CD4-positive, alpha-beta T cell treated with Interleukin-1 beta for 1 hour (primary cell): Measurements from ENCODE around the gene PATL2.
A peak's percentile ranks its signal among the peaks of the same experiment; 100 is the strongest.
"Not testable (repeated sequence)": the region's sequence is repeated elsewhere in the genome, so short reads cannot be mapped to it uniquely, and the experiment has no call there.

ENCODE experiments used
- DNase-seq, 2 donors: peaks; one replicate each; pipeline ENCODE4 v3.0.0-alpha.2; 2020 to 2022

PATL2 gene

DNA sequence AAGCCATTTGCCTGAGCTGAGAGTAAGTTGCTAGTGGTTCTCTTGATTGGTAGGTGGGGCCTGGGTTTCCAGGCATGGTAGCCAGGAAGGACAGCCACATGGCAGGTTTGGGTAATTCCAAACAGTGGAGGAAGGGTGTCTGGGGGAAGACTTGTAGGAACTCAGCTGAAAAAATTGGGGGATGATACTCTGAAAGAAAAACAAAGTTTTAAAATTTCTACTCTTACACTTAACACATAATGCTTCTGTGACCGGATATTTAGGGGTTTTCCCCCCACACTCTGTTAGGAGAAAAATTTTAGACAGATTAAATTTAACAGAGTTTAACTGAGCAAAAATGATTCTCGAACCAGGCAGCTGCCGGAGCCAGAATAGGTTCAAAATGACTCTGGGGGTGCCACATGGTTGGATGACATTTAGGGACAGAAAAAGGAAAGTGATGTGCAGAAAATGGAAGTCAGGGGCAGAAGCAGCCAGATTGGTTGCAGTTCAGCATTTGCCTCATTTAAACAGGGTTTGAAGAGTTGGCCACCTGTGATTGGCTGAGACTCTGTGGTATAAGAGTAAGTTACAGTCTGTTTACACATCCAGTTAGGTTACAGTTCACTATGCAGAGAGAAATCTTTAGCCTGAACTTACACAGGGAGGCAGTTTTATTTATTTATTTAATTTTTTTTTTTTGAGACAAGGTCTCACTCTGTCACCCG lies 8.3 kb upstream of the PATL2 start:
- peak; percentile 76 to 81 for DNase-seq

DNA sequence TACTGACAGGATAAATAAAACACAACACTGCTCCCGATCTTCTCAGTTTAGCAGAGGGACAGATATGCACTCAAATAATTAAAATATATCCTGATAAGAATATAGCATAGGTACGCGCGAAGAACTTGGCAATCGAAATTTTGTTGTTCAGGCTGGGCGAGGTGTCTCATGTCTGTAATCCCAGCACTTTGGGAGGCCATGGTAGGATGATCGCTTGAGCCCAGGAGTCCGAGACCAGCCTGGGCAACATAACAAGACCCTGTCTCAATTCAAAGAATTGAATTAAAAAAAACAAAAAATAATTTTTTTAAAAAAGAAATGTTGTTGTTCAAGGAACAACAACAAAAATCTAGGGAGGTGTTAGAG lies 7.8 kb upstream of the PATL2 start:
- DNase-seq, result peak in 1 of 2 donors; percentile 32

DNA sequence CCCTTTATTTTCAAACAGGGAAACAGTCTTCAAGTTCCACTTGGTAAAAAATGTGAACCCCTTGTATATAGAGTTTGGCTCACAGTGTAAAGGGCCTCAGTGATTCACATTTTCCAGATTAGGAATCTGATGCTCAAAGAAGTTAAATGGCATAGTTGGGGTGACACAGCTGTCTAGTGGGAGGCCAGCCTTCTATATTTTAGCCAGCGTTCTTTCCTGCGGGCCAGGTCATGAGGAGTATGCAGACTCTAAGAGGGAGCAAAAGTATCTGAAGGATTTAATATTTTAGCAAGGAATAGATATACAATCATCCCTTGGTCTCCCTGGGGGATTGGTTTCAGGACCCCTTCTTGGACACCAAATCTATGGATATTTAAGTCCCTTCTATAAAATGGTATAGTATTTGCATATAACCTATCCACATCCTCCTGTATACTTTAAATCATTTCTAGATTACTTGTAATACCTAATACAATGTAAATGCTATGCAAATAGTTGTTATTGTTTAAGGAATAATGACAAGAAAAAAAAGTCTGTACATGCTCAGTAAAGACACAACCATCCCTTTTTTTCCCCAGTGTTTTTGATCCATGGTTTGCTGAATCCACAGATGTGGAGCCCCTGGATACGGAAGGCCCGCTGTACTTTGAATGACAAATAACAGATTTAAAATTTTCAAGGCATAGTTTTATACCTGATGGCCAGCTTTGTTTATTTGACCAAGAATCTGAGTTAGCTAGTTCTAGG lies 7.2 kb upstream of the PATL2 start:
- DNase-seq, result no peak

DNA sequence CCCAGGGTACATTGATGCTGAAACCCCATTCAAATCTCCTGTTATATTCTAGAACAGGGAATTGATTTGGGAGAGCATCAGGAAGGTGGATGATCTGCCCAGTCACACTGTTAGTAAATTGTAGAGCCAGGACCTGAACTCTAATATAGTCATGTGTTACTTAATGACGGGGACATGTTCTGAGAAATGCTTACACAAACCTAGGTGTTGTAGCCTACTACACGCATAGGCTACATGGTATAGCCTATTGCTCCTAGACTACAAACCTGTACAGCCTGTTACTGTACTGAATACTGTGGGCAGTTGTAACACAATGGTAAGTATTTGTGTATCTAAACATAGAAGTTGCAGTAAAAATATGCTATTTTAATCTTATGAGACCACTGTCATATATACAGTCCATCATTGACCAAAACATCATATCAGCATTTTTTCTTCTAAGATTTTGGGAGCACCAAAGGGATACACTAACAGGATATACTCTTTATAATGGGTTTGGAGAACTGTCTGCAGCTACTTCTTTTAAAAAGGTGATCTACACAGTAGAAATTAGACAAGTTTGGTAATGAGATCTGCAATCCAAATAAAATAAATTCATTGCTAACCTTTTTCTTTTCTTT lies 6.0 kb upstream of the PATL2 start:
- no peak for DNase-seq

DNA sequence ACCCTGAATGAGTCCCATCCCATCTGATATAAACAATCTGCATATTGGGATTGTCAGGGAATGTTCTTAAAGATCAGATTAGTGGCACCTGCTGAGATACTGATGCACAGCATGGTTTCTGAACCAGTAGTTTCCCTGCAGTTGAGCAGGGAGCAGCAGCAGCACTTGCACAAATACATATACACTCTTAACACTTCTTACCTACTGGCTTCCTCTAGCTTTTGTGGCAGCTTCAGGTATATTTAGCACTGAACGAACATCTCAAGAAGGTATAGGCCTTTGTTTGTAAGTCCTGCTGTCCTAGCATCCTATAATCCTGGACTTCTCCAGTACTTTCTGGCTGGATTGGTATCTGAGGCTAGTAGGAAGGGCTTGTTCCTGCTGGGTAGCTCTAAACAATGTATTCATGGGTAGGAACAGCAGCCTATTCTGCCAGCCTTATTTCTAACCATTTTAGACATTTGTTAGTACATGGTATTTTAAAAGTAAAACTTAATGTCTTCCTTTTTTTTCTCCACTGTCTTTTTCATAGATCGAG lies 4.7 kb upstream of the PATL2 start:
- no peak for DNase-seq

DNA sequence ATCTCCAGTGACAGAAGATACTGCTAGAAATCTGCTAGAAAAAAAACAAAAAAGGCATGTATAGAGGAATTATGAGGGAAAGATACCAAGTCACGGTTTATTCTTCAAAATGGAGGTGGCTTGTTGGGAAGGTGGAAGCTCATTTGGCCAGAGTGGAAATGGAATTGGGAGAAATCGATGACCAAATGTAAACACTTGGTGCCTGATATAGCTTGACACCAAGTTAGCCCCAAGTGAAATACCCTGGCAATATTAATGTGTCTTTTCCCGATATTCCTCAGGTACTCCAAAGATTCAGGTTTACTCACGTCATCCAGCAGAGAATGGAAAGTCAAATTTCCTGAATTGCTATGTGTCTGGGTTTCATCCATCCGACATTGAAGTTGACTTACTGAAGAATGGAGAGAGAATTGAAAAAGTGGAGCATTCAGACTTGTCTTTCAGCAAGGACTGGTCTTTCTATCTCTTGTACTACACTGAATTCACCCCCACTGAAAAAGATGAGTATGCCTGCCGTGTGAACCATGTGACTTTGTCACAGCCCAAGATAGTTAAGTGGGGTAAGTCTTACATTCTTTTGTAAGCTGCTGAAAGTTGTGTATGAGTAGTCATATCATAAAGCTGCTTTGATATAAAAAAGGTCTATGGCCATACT lies 4.1 kb upstream of the PATL2 start:
- peak in 1 of 2 donors; percentile 51 for DNase-seq

DNA sequence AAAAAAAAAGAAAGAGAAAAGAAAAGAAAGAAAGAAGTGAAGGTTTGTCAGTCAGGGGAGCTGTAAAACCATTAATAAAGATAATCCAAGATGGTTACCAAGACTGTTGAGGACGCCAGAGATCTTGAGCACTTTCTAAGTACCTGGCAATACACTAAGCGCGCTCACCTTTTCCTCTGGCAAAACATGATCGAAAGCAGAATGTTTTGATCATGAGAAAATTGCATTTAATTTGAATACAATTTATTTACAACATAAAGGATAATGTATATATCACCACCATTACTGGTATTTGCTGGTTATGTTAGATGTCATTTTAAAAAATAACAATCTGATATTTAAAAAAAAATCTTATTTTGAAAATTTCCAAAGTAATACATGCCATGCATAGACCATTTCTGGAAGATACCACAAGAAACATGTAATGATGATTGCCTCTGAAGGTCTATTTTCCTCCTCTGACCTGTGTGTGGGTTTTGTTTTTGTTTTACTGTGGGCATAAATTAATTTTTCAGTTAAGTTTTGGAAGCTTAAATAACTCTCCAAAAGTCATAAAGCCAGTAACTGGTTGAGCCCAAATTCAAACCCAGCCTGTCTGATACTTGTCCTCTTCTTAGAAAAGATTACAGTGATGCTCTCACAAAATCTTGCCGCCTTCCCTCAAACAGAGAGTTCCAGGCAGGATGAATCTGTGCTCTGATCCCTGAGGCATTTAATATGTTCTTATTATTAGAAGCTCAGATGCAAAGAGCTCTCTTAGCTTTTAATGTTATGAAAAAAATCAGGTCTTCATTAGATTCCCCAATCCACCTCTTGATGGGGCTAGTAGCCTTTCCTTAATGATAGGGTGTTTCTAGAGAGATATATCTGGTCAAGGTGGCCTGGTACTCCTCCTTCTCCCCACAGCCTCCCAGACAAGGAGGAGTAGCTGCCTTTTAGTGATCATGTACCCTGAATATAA lies 2.2 kb upstream of the PATL2 start:
- peak in 1 of 2 donors; percentile 62 for DNase-seq

DNA sequence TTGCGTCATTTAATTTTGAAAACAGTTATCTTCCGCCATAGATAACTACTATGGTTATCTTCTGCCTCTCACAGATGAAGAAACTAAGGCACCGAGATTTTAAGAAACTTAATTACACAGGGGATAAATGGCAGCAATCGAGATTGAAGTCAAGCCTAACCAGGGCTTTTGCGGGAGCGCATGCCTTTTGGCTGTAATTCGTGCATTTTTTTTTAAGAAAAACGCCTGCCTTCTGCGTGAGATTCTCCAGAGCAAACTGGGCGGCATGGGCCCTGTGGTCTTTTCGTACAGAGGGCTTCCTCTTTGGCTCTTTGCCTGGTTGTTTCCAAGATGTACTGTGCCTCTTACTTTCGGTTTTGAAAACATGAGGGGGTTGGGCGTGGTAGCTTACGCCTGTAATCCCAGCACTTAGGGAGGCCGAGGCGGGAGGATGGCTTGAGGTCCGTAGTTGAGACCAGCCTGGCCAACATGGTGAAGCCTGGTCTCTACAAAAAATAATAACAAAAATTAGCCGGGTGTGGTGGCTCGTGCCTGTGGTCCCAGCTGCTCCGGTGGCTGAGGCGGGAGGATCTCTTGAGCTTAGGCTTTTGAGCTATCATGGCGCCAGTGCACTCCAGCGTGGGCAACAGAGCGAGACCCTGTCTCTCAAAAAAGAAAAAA lies 1.4 kb upstream of the PATL2 start:
- peak; percentile 75 to 83 for DNase-seq

DNA sequence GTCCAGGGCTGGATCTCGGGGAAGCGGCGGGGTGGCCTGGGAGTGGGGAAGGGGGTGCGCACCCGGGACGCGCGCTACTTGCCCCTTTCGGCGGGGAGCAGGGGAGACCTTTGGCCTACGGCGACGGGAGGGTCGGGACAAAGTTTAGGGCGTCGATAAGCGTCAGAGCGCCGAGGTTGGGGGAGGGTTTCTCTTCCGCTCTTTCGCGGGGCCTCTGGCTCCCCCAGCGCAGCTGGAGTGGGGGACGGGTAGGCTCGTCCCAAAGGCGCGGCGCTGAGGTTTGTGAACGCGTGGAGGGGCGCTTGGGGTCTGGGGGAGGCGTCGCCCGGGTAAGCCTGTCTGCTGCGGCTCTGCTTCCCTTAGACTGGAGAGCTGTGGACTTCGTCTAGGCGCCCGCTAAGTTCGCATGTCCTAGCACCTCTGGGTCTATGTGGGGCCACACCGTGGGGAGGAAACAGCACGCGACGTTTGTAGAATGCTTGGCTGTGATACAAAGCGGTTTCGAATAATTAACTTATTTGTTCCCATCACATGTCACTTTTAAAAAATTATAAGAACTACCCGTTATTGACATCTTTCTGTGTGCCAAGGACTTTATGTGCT lies 721 bp upstream of the PATL2 start:
- peak; percentile 68 to 73 for DNase-seq

DNA sequence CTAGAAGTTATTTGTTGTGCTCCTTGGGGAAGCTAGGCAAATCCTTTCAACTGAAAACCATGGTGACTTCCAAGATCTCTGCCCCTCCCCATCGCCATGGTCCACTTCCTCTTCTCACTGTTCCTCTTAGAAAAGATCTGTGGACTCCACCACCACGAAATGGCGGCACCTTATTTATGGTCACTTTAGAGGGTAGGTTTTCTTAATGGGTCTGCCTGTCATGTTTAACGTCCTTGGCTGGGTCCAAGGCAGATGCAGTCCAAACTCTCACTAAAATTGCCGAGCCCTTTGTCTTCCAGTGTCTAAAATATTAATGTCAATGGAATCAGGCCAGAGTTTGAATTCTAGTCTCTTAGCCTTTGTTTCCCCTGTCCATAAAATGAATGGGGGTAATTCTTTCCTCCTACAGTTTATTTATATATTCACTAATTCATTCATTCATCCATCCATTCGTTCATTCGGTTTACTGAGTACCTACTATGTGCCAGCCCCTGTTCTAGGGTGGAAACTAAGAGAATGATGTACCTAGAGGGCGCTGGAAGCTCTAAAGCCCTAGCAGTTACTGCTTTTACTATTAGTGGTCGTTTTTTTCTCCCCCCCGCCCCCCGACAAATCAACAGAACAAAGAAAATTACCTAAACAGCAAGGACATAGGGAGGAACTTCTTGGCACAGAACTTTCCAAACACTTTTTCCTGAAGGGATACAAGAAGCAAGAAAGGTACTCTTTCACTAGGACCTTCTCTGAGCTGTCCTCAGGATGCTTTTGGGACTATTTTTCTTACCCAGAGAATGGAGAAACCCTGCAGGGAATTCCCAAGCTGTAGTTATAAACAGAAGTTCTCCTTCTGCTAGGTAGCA lies 657 bp downstream of the PATL2 start:
- peak; percentile 73 to 74 for DNase-seq

DNA sequence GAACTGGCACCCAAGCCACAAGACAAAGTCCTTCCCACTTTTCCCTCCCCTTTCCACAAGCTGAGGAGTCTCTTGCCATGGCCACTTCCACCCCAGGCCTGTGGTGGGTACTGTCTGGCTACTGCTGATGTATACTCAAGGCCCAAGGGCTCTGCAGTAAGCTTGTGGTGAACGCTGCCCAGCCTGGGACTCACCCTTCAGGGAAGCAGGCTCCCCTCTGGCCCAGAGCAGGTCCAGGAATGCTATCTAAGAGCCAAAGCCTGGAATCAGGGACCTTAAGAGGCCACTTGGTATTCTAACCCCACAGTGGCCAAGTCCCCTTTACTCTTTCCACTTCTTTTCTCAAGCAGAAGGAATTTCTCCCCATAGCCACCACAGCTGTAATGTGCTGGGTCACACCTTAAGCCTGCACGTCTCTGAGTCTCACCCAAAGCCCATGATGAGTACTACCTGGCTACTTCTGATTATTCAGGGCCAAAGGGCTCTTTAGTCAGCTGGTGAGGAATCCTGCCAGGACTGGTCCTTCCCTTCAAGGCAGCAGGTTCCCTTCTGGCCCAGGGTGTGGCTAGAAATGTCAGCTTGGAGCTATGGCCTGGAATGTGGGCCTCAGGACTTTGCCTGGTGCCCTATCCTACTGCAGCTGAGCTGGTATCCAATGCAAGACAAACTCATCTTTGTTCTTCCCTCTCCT lies 4.0 kb downstream of the PATL2 start:
- DNase-seq, result no peak

DNA sequence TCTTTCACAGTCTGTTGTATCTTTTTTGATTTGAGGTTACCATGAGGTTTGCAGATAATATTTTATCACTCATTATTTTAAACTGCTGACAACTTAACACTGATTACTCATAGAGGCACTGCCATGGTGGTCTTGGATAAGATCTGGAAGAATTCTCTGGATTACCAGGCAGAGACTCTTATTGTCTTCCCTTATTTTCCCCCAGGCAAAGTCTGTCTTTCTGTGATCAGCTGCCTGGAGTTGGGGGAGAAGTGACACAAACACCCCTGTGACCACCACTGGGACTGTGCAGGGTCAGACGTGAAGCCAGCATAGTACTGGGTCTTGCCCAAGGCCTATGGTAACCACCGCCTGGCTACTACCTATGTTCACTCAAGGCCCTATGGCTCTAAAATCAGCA lies 4.7 kb downstream of the PATL2 start:
- DNase-seq, result no peak

DNA sequence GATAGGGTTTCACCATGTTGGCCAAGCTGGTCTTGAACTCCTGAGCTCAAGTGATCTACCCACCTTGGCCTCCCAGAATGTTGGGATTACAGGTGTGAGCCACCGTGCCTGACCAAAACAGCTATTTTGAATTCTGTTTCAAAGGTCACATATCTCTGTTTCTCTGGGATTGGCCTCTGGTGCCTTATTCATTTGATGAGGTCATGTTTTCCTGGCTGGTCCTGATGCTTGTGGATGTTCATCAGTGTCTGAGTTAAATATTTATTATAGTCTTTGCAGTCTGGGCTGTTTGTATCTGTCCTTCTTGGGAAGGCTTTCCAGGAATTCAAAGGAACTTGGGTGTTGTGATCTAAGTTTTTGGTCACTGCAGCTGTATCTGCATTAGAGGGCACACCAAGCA lies 5.1 kb downstream of the PATL2 start:
- no peak for DNase-seq

DNA sequence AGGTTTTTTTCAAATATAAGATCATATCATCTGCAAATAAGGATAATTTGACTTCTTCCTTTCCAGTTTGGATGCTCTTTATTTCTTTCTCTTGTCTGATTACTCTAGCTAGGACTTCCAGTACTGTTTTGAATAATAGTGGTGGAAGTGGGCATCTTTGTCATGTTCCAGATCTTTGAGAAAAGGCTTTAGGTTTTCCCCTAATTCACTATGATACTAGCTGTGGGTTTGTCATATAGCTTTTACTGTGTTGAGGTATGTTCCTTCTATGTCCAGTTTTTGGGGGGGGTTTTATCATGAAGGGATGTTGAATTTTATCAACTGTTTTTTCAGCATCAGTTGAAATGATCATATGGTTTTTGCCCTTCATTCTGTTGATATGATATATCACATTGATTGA lies 10.4 kb downstream of the PATL2 start:
- DNase-seq, result not testable (repeated sequence)

DNA sequence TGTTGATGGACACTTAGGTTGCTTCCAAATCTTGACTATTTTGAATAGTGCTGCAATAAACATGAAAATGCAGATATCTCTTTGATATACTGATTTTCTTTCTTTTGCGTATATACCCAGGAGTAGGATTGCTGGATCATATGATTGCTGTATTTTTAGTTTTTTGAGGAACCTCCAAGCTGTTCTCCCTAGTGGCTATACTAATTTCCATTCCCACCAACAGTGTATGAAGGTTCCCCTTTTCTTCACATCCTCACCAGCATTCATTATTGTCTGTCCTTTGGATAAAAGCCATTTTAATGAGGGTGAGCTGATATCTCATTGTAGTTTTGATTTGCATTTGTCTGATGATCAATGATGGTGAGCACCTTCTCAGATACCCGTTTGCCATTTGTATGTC lies 12.5 kb downstream of the PATL2 start:
- DNase-seq, result no peak

DNA sequence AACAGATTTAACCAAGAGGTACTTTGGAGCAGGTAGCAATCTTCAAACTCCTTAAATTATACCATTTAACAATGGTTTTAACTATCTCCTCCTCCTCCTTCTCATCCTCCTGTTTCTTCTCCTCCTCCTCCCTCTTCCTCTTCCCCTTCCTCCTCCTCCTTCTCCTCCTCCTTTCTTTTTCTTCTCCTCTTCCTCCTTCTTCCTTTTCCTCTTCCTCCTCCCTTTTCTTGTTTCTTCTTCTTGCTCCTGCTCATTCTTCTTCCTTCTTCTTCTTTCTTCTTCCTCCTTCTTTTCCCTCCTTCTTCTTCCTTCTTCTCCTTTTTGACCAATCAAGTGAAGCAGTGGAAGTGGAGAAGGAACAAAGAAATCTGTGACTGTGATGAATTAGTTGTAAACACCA lies 14.1 kb downstream of the PATL2 start:
- DNase-seq, result no peak

DNA sequence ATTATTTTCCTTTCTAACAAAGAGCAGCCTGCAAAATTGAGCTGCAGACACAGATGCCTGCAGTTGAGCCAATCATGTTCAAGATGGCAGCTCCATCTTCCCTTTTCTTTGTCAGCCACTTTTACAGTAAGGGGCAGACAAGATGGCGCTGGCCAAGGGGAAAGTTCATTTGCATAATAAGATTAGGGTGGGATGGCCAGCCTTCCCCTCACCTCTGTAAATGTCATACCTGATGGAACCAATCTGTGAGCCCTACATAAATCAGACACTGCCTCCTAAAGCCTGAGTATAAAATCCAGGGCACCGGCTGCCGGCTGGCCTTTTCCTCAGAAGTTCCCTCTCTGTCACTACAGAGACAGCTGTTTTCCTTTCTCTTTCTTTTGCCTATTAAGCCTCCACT lies 15.8 kb downstream of the PATL2 start:
- no peak for DNase-seq

DNA sequence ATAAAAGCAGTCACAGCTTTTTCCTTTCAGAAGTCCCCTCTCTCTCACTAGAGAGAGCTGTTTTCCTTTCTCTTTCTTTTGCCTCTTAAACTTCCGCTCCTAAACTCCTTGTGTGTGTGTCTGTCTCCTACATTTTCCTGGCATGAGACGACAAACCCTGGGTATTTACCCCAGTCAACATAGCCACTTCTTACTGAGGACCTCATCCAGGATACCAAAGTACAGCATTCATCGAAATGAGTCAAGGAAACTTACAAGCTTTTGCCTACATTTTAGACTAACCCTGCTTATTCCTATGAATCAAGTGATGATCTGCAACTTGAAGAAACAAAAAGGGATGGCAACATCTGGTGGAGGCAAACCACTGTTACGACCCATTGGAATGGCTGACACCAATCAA lies 16.7 kb downstream of the PATL2 start:
- no peak for DNase-seq

DNA sequence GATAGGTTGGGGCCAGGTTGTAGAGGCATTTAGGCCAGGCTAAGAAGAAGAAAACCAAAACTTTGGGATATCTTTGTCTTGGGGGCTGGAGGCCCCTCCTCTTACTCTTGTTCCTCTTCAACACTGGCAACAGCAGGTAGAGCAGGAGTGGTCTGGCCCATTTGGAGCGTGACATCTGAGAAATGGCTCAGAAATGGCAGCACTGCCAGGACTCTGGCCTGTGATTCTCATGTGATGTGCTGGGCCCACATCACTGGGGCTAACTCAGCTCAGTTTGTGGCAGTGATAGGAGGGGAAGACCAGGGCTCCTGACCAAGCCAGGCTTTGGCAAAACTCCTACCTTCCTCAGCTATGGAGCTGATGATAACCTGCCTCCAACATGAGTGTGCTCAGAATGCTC lies 18.5 kb downstream of the PATL2 start:
- DNase-seq, result no peak

DNA sequence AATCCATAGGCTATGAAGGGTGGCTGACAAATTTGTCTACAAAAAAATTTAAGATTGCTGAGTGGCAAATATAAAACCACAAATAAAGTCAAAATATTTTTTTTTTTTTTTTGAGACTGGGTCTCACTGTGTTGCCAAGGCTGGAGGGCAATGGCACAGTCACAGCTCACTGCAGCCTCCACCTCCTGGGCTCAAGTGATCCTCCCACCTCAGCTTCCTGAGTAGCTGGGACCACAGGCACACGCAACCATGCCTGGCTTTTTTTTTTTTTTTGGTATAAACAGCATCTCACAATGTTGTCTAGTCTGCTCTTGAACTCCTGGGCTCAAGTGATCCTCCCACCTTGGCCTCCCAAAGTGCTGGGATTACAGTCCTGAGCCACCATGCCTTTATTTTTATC lies 20.9 kb downstream of the PATL2 start:
- peak; percentile 40 to 51 for DNase-seq
